Measurements from ENCODE around the gene RHD.
"Not testable (repeated sequence)": the region's sequence is repeated elsewhere in the genome, so short reads cannot be mapped to it uniquely, and the experiment has no call there.

RHD gene

GRCh38 chr1:25285862-25286261 lies 13.6 kb downstream of the RHD start:
- not testable (repeated sequence) for H3K27ac ChIP-seq (ENCODE audit: low read depth, low read length, poor library complexity, severe bottlenecking); H3K9me2 ChIP-seq (ENCODE audit: low read depth, low read length); H4K20me1 ChIP-seq (ENCODE audit: insufficient read depth, low read length); H3K9me3 ChIP-seq (ENCODE audit: low read length); H3K4me3 ChIP-seq (ENCODE audit: low read depth, low read length, poor library complexity, severe bottlenecking); H2AFZ ChIP-seq (ENCODE audit: low read length); H3K79me2 ChIP-seq (ENCODE audit: insufficient read depth, low read length); H3K4me1 ChIP-seq (ENCODE audit: insufficient read depth, low read length, severe bottlenecking); H3F3A ChIP-seq (ENCODE audit: insufficient read depth, low read length); H3K4me2 ChIP-seq (ENCODE audit: low read length); H3K36me3 ChIP-seq (ENCODE audit: insufficient read depth, low read length); H3K27me3 ChIP-seq (ENCODE audit: insufficient read depth, low read length); H3K9ac ChIP-seq (ENCODE audit: low read length)

GRCh38 chr1:25287164-25287563 lies 14.9 kb downstream of the RHD start:
- H2AFZ ChIP-seq (ENCODE audit: low read length); H3K79me2 ChIP-seq (ENCODE audit: insufficient read depth, low read length); H4K20me1 ChIP-seq (ENCODE audit: insufficient read depth, low read length); H3K9ac ChIP-seq (ENCODE audit: low read length); H3K4me1 ChIP-seq (ENCODE audit: insufficient read depth, low read length, severe bottlenecking); H3K4me3 ChIP-seq (ENCODE audit: low read depth, low read length, poor library complexity, severe bottlenecking); H3K4me2 ChIP-seq (ENCODE audit: low read length); H3K9me2 ChIP-seq (ENCODE audit: low read depth, low read length); H3K27ac ChIP-seq (ENCODE audit: low read depth, low read length, poor library complexity, severe bottlenecking); H3K27me3 ChIP-seq (ENCODE audit: insufficient read depth, low read length); H3F3A ChIP-seq (ENCODE audit: insufficient read depth, low read length); H3K9me3 ChIP-seq (ENCODE audit: low read length); H3K36me3 ChIP-seq (ENCODE audit: insufficient read depth, low read length): not testable (repeated sequence)

GRCh38 chr1:25288573-25289101 lies 16.3 kb downstream of the RHD start:
- not testable (repeated sequence) for H3K9me3 ChIP-seq (ENCODE audit: low read length); H4K20me1 ChIP-seq (ENCODE audit: insufficient read depth, low read length); H3K4me3 ChIP-seq (ENCODE audit: low read depth, low read length, poor library complexity, severe bottlenecking); H3K79me2 ChIP-seq (ENCODE audit: insufficient read depth, low read length); H3K36me3 ChIP-seq (ENCODE audit: insufficient read depth, low read length); H3K27ac ChIP-seq (ENCODE audit: low read depth, low read length, poor library complexity, severe bottlenecking); H2AFZ ChIP-seq (ENCODE audit: low read length); H3K9ac ChIP-seq (ENCODE audit: low read length); H3K9me2 ChIP-seq (ENCODE audit: low read depth, low read length); H3F3A ChIP-seq (ENCODE audit: insufficient read depth, low read length); H3K4me2 ChIP-seq (ENCODE audit: low read length); H3K27me3 ChIP-seq (ENCODE audit: insufficient read depth, low read length); H3K4me1 ChIP-seq (ENCODE audit: insufficient read depth, low read length, severe bottlenecking)

GRCh38 chr1:25290043-25290442 lies 17.7 kb downstream of the RHD start:
- not testable (repeated sequence) for H3F3A ChIP-seq (ENCODE audit: insufficient read depth, low read length)

GRCh38 chr1:25293426-25293825 lies 21.1 kb downstream of the RHD start:
- not testable (repeated sequence) for H3K9me2 ChIP-seq (ENCODE audit: low read depth, low read length); H3K27me3 ChIP-seq (ENCODE audit: insufficient read depth, low read length); H4K20me1 ChIP-seq (ENCODE audit: insufficient read depth, low read length); H3K4me3 ChIP-seq (ENCODE audit: low read depth, low read length, poor library complexity, severe bottlenecking); H2AFZ ChIP-seq (ENCODE audit: low read length); H3K4me1 ChIP-seq (ENCODE audit: insufficient read depth, low read length, severe bottlenecking); H3K79me2 ChIP-seq (ENCODE audit: insufficient read depth, low read length); H3K9me3 ChIP-seq (ENCODE audit: low read length); H3K4me2 ChIP-seq (ENCODE audit: low read length); H3K9ac ChIP-seq (ENCODE audit: low read length); H3K36me3 ChIP-seq (ENCODE audit: insufficient read depth, low read length); H3F3A ChIP-seq (ENCODE audit: insufficient read depth, low read length); H3K27ac ChIP-seq (ENCODE audit: low read depth, low read length, poor library complexity, severe bottlenecking)

More at GRCh38 chr1:25290043-25290442, 17.7 kb downstream of the RHD start:
- not testable (repeated sequence) for H3K27ac ChIP-seq (ENCODE audit: low read depth, low read length, poor library complexity, severe bottlenecking); H3K27me3 ChIP-seq (ENCODE audit: insufficient read depth, low read length); H3K79me2 ChIP-seq (ENCODE audit: insufficient read depth, low read length); H3K4me3 ChIP-seq (ENCODE audit: low read depth, low read length, poor library complexity, severe bottlenecking); H2AFZ ChIP-seq (ENCODE audit: low read length); H3K9ac ChIP-seq (ENCODE audit: low read length); H3K9me3 ChIP-seq (ENCODE audit: low read length); H3K9me2 ChIP-seq (ENCODE audit: low read depth, low read length); H3K4me2 ChIP-seq (ENCODE audit: low read length); H4K20me1 ChIP-seq (ENCODE audit: insufficient read depth, low read length); H3K4me1 ChIP-seq (ENCODE audit: insufficient read depth, low read length, severe bottlenecking); H3K36me3 ChIP-seq (ENCODE audit: insufficient read depth, low read length)

- not testable (repeated sequence) for H3K79me2 ChIP-seq (ENCODE audit: insufficient read depth, low read length); H4K20me1 ChIP-seq (ENCODE audit: insufficient read depth, low read length); H3K36me3 ChIP-seq (ENCODE audit: insufficient read depth, low read length); H3K9me3 ChIP-seq (ENCODE audit: low read length); H3K4me3 ChIP-seq (ENCODE audit: low read depth, low read length, poor library complexity, severe bottlenecking); H3F3A ChIP-seq (ENCODE audit: insufficient read depth, low read length); H3K27me3 ChIP-seq (ENCODE audit: insufficient read depth, low read length); H3K27ac ChIP-seq (ENCODE audit: low read depth, low read length, poor library complexity, severe bottlenecking); H2AFZ ChIP-seq (ENCODE audit: low read length); H3K4me2 ChIP-seq (ENCODE audit: low read length); H3K9me2 ChIP-seq (ENCODE audit: low read depth, low read length); H3K9ac ChIP-seq (ENCODE audit: low read length); H3K4me1 ChIP-seq (ENCODE audit: insufficient read depth, low read length, severe bottlenecking)
Measured at GRCh38 chr1:25294889-25295826, 22.8 kb downstream of the RHD start.

- H3K27ac ChIP-seq (ENCODE audit: low read depth, low read length, poor library complexity, severe bottlenecking); H2AFZ ChIP-seq (ENCODE audit: low read length); H3K9ac ChIP-seq (ENCODE audit: low read length); H3K4me3 ChIP-seq (ENCODE audit: low read depth, low read length, poor library complexity, severe bottlenecking); H3K27me3 ChIP-seq (ENCODE audit: insufficient read depth, low read length); H3K9me3 ChIP-seq (ENCODE audit: low read length); H3K9me2 ChIP-seq (ENCODE audit: low read depth, low read length); H3F3A ChIP-seq (ENCODE audit: insufficient read depth, low read length); H3K4me2 ChIP-seq (ENCODE audit: low read length); H3K4me1 ChIP-seq (ENCODE audit: insufficient read depth, low read length, severe bottlenecking); H3K79me2 ChIP-seq (ENCODE audit: insufficient read depth, low read length); H3K36me3 ChIP-seq (ENCODE audit: insufficient read depth, low read length); H4K20me1 ChIP-seq (ENCODE audit: insufficient read depth, low read length): not testable (repeated sequence)
Measured at GRCh38 chr1:25296501-25296900, 24.2 kb downstream of the RHD start.
